ENCODE measurements around the gene KLHL17. TPM values are rescaled to one million over a fixed set of nuclear protein-coding genes. Genes with fewer than 3 reads are reported as not detected.
A peak's percentile ranks its signal among the peaks of the same experiment; 100 is the strongest.

KLHL17 gene
- polyA plus RNA-seq, 1 donor (not counting 4 experiments of a cell fraction or from before 2014, with no cell fraction given) = 6.5 TPM

GRCh38 chr1:925561-926421 lies 34.6 kb upstream of the KLHL17 start:
- Histone ChIP-seq H3K4me2 (ENCODE audit: control insufficient read depth, extremely low read depth, insufficient read depth, low read depth, low read length) (no peak overlapping the region), H3K27ac (ENCODE audit: control insufficient read depth, insufficient read depth, low read length) (no peak overlapping the region), H4K20me1 (ENCODE audit: control insufficient read depth, extremely low read depth, insufficient read depth, low read length) (peaks cover 7% of the 10 kb centered on the region), H3K4me3 (ENCODE audit: control insufficient read depth in 2 of 3, extremely low read depth in 1 of 3, insufficient read depth in 2 of 3, low read depth in 1 of 3, low read length in 3 of 3) (no peak overlapping the region), H3K36me3 (ENCODE audit: control insufficient read depth in 2 of 2, extremely low read depth in 1 of 2, insufficient read depth in 2 of 2, low read length in 2 of 2) (no peaks in the 10 kb centered on the region), H2AFZ (ENCODE audit: control insufficient read depth, low read length) (no peak overlapping the region), H3K27me3 (ENCODE audit: control insufficient read depth, extremely low read depth, insufficient read depth, low read length) (peaks cover 95% of the 10 kb centered on the region), H3K9me1 (ENCODE audit: control insufficient read depth, extremely low read depth, insufficient read depth, low read length) (no peaks in the 10 kb centered on the region), H3K4me1 (ENCODE audit: control insufficient read depth, extremely low read depth, insufficient read depth, low read length) (peaks cover 5% of the 10 kb centered on the region), H3K9me3 (ENCODE audit: control insufficient read depth, low read depth, low read length) (no peaks in the 10 kb centered on the region), H3K79me2 (ENCODE audit: control insufficient read depth, insufficient read depth, low read length) (no peaks in the 10 kb centered on the region), H3K9ac (ENCODE audit: control insufficient read depth, extremely low read depth, insufficient read depth, low read length) (no peak overlapping the region)
- dilution Hi-C loops (cut with MboI; ENCODE audit: extremely low pct_ligation_motif_present, low sequenced_read_pairs) = no loop called here
- DNase-seq (ENCODE audit: low read depth, low spot score) = no peak
- no peak for FAIRE-seq
- TF ChIP-seq EZH2 (IDR thresholded peaks at IDR 0.05; ENCODE audit: low read length) (peak; percentile 97), CTCF (optimal IDR thresholded peaks at IDR 0.05 in 1 of 3, IDR thresholded peaks at IDR 0.05 in 1 of 3, conservative IDR thresholded peaks at IDR 0.05 in 1 of 3; ENCODE audit: extremely low read depth in 1 of 3, insufficient read depth in 2 of 3, low read length in 3 of 3) (no peak)

- peaks cover 3% of the 10 kb centered on the region for H3K4me1 ChIP-seq (ENCODE audit: control insufficient read depth, extremely low read depth, insufficient read depth, low read length)
- peaks cover 94% of the 10 kb centered on the region for H3K27me3 ChIP-seq (ENCODE audit: control insufficient read depth, extremely low read depth, insufficient read depth, low read length)
- DNase-seq (ENCODE audit: low read depth, low spot score) (no peak), FAIRE-seq (no peak)
- no peak overlapping the region for H3K4me3 ChIP-seq (ENCODE audit: control insufficient read depth in 2 of 3, extremely low read depth in 1 of 3, insufficient read depth in 2 of 3, low read depth in 1 of 3, low read length in 3 of 3)
- no peaks in the 10 kb centered on the region for H3K9me1 ChIP-seq (ENCODE audit: control insufficient read depth, extremely low read depth, insufficient read depth, low read length)
- H3K79me2 ChIP-seq (ENCODE audit: control insufficient read depth, insufficient read depth, low read length) = no peaks in the 10 kb centered on the region
- no peak overlapping the region for H3K4me2 ChIP-seq (ENCODE audit: control insufficient read depth, extremely low read depth, insufficient read depth, low read depth, low read length)
- H3K27ac ChIP-seq (ENCODE audit: control insufficient read depth, insufficient read depth, low read length) = no peak overlapping the region
- no peak for TF ChIP-seq EZH2 (IDR thresholded peaks at IDR 0.05; ENCODE audit: low read length)
- TF ChIP-seq CTCF (optimal IDR thresholded peaks at IDR 0.05 in 1 of 3, IDR thresholded peaks at IDR 0.05 in 1 of 3, conservative IDR thresholded peaks at IDR 0.05 in 1 of 3; ENCODE audit: extremely low read depth in 1 of 3, insufficient read depth in 2 of 3, low read length in 3 of 3) = no peak
- no peaks in the 10 kb centered on the region for H3K36me3 ChIP-seq (ENCODE audit: control insufficient read depth in 2 of 2, extremely low read depth in 1 of 2, insufficient read depth in 2 of 2, low read length in 2 of 2)
- peaks cover 7% of the 10 kb centered on the region for H4K20me1 ChIP-seq (ENCODE audit: control insufficient read depth, extremely low read depth, insufficient read depth, low read length)
- no peak overlapping the region for H2AFZ ChIP-seq (ENCODE audit: control insufficient read depth, low read length)
- H3K9me3 ChIP-seq (ENCODE audit: control insufficient read depth, low read depth, low read length) = no peaks in the 10 kb centered on the region
- no peak overlapping the region for H3K9ac ChIP-seq (ENCODE audit: control insufficient read depth, extremely low read depth, insufficient read depth, low read length)
- dilution Hi-C loops (cut with MboI; ENCODE audit: extremely low pct_ligation_motif_present, low sequenced_read_pairs) = no loop called here
Observed at GRCh38 chr1:927234-927633, 33.1 kb upstream of the KLHL17 start.
